Measurements from ENCODE around the gene TNIP2. TPM values are rescaled to one million over a fixed set of nuclear protein-coding genes. Genes with fewer than 3 reads are reported as not detected.

The TNIP2 gene, protein sequence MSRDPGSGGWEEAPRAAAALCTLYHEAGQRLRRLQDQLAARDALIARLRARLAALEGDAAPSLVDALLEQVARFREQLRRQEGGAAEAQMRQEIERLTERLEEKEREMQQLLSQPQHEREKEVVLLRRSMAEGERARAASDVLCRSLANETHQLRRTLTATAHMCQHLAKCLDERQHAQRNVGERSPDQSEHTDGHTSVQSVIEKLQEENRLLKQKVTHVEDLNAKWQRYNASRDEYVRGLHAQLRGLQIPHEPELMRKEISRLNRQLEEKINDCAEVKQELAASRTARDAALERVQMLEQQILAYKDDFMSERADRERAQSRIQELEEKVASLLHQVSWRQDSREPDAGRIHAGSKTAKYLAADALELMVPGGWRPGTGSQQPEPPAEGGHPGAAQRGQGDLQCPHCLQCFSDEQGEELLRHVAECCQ
- 23.3 TPM for total RNA-seq

DNA sequence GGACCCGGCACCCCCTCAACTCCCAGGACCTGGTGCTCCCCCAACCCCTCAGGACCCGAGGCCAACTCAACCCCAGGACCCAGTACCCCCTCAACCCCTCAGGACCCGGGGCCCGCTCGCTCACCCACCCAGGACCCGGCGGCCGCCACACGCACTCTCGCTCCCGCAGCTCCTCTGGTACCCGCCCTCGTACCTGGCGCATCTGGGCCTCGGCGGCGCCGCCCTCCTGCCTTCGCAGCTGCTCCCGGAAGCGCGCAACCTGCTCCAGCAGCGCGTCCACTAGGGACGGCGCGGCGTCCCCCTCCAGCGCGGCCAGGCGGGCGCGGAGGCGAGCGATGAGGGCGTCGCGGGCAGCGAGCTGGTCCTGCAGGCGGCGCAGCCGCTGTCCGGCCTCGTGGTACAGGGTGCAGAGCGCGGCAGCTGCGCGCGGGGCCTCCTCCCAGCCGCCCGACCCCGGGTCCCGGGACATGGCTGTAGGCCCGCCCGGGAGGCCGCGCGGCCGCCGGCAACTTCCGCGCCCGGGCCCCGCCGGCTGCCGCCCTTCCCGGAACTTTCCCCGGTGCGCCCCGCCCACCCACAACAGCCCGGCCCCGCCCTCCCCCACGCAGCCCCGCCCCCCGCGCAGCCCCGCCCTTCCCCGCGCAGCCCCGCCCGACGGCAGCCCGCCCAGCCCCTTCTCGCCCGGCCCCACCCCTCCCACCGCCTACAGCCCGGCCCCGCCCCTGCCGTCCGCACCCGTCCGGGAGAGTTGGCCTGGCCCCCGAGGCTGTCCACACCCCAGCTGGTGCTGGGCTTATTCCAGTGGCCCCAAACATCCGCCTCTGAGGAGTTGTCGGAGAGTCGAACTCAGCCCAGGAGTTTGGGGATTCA lies at the start of gene TNIP2:
TNIP2 (minus strand) TSS at position 516 of the 870 bp plus-strand sequence; CDS start at position 469, 47 bp downstream.

GRCh38 chr4:2792711-2793585 lies 36.8 kb upstream of the TNIP2 start, which contains the start of gene SH3BP2:
SH3BP2 (plus strand) TSS chr4:2793085; CDS start chr4:2820618, 27,533 bp downstream.

Other genes starting within 250 kb of the TNIP2 start
- 24.3 TPM for gene FAM193A, start 219.7 kb downstream of the TNIP2 start, total RNA-seq
- 53.7 TPM for gene SH3BP2, start 36.7 kb upstream of the TNIP2 start, total RNA-seq
- 282 TPM for gene ADD1, start 87.5 kb upstream of the TNIP2 start, total RNA-seq
- 14.7 TPM for gene NOP14, start 207.1 kb upstream of the TNIP2 start, total RNA-seq
- gene GRK4, start 207.2 kb upstream of the TNIP2 start, total RNA-seq: 6.7 TPM